NB4 (cell line): ENCODE data around the gene DMRTC1B.
"Not testable (repeated sequence)": the region's sequence is repeated elsewhere in the genome, so short reads cannot be mapped to it uniquely, and the experiment has no call there.

Experiments
- DNase-seq: peaks from one replicate; pipeline ENCODE4 v3.0.0; 2010; ENCODE audit warnings: low read depth
- H3K4me3 ChIP-seq: one replicate; pipeline ENCODE4 v1.5.1; 2011; ENCODE audit warnings: mild to moderate bottlenecking, low read depth, low read length, moderate library complexity
- CTCF ChIP-seq: IDR thresholded peaks from one replicate; pipeline ENCODE4 v1.5.1; 2012; ENCODE audit warnings: low read depth, low read length
- MAX ChIP-seq: IDR thresholded peaks from 2 replicates; pipeline ENCODE4 v1.6.1; 2011; ENCODE audit warnings: low read depth, low read length
- MYC ChIP-seq: IDR thresholded peaks from 2 replicates; pipeline ENCODE4 v1.6.1; 2011; ENCODE audit warnings: low read depth, low read length

DMRTC1B gene

GRCh38 chrX:72776653-72777466 is at the start of gene DMRTC1B:
Gene DMRTC1B (plus strand): TSS chrX:72776890. CDS start chrX:72845136, 68,246 bp downstream.
- not testable (repeated sequence) for H3K4me3 ChIP-seq, DNase-seq

- no peak overlapping the region for H3K4me3 ChIP-seq
- no peak for TF ChIP-seq CTCF
- no peak for DNase-seq
Observed at GRCh38 chrX:72727846-72728245, 48.8 kb upstream of the DMRTC1B start.

GRCh38 chrX:72733636-72734035 is 43.1 kb upstream of the DMRTC1B start:
- DNase-seq, H3K4me3 ChIP-seq: not testable (repeated sequence)

GRCh38 chrX:72735561-72735960 is 41.1 kb upstream of the DMRTC1B start:
- no peak overlapping the region for H3K4me3 ChIP-seq
- DNase-seq, result no peak
- no peak for TF ChIP-seq CTCF
- TF ChIP-seq MYC, result no peak
- no peak for TF ChIP-seq MAX

- not testable (repeated sequence) for DNase-seq, H3K4me3 ChIP-seq
Observed at GRCh38 chrX:72745546-72745945, 31.1 kb upstream of the DMRTC1B start.

- not testable (repeated sequence) for H3K4me3 ChIP-seq, DNase-seq
Observed at GRCh38 chrX:72748545-72748944, 28.1 kb upstream of the DMRTC1B start.

- not testable (repeated sequence) for H3K4me3 ChIP-seq, DNase-seq
Observed at GRCh38 chrX:72760454-72760853, 16.2 kb upstream of the DMRTC1B start.

- DNase-seq, result not testable (repeated sequence)
Observed at GRCh38 chrX:72777467-72777790, 739 bp downstream of the DMRTC1B start.

GRCh38 chrX:72778146-72778545 is 1.5 kb downstream of the DMRTC1B start:
- not testable (repeated sequence) for H3K4me3 ChIP-seq, DNase-seq

More at GRCh38 chrX:72777467-72777790, 739 bp downstream of the DMRTC1B start:
- H3K4me3 ChIP-seq, result not testable (repeated sequence)

GRCh38 chrX:72782560-72782959 is 5.9 kb downstream of the DMRTC1B start, which contains the start of gene FAM236B:
Gene FAM236B (minus strand): TSS chrX:72782660. CDS start chrX:72782560, 100 bp downstream.
- H3K4me3 ChIP-seq, DNase-seq: not testable (repeated sequence)

- not testable (repeated sequence) for DNase-seq, H3K4me3 ChIP-seq
Observed at GRCh38 chrX:72783365-72783936, 6.8 kb downstream of the DMRTC1B start.

GRCh38 chrX:72783964-72784363 is 7.3 kb downstream of the DMRTC1B start:
- H3K4me3 ChIP-seq, DNase-seq: not testable (repeated sequence)

GRCh38 chrX:72788142-72788541 is 11.5 kb downstream of the DMRTC1B start:
- H3K4me3 ChIP-seq, DNase-seq: not testable (repeated sequence)

- H3K4me3 ChIP-seq, result not testable (repeated sequence)
Observed at GRCh38 chrX:72790390-72790789, 13.7 kb downstream of the DMRTC1B start.

GRCh38 chrX:72808110-72808509 is 31.4 kb downstream of the DMRTC1B start, which contains the start of gene FAM236D:
Gene FAM236D (minus strand): TSS chrX:72808210. CDS start chrX:72808110, 100 bp downstream.
- H3K4me3 ChIP-seq, DNase-seq: not testable (repeated sequence)

More at GRCh38 chrX:72790390-72790789, 13.7 kb downstream of the DMRTC1B start:
- not testable (repeated sequence) for DNase-seq

GRCh38 chrX:72830701-72831100 is 54.0 kb downstream of the DMRTC1B start:
- not testable (repeated sequence) for DNase-seq, H3K4me3 ChIP-seq
